Endothelial cell (in vitro differentiated cells): ENCODE results near the gene C1orf52. TPM values are rescaled to one million over a fixed set of nuclear protein-coding genes. Genes with fewer than 3 reads are reported as not detected.

Experiments used
- DNase-seq: peaks from one replicate; pipeline ENCODE4 v3.0.0; 2021; ENCODE audit warnings: low spot score
- H3K27ac Mint-ChIP-seq: one replicate; pipeline ENCODE4 v1.8.0; 2021; ENCODE audit warnings: mixed read lengths, inconsistent platforms; ENCODE audit not compliant: unreplicated experiment
- H3K27me3 Mint-ChIP-seq: one replicate; pipeline ENCODE4 v1.8.0; 2021; ENCODE audit warnings: mild to moderate bottlenecking, moderate library complexity, mixed read lengths, inconsistent platforms; ENCODE audit not compliant: unreplicated experiment
- H3K36me3 Mint-ChIP-seq: one replicate; pipeline ENCODE4 v1.8.0; 2021; ENCODE audit warnings: mild to moderate bottlenecking, low read depth, mixed read lengths, inconsistent platforms; ENCODE audit not compliant: unreplicated experiment
- H3K4me1 Mint-ChIP-seq: one replicate; pipeline ENCODE4 v1.8.0; 2021; ENCODE audit warnings: mild to moderate bottlenecking, mixed read lengths, inconsistent platforms; ENCODE audit not compliant: unreplicated experiment
- H3K4me3 Mint-ChIP-seq: one replicate; pipeline ENCODE4 v1.8.0; 2021; ENCODE audit warnings: mild to moderate bottlenecking, mixed read lengths, inconsistent platforms; ENCODE audit not compliant: unreplicated experiment
- H3K9me3 Mint-ChIP-seq: one replicate; pipeline ENCODE4 v1.8.0; 2021; ENCODE audit warnings: mixed read lengths, inconsistent platforms; ENCODE audit not compliant: unreplicated experiment
- CTCF ChIP-seq: fragments of 200-600 bp; sonication (generic); IDR thresholded peaks from one replicate; pipeline ENCODE4 v1.5.0; 2021; ENCODE audit warnings: antibody characterized with exemption; ENCODE audit not compliant: unreplicated experiment
- total RNA-seq: library from RNA; stranded (reverse); fragmentation: NEBNext Ultra II Directional; extraction: Animal tissue kit (Norgen Biotek cat#: 25700); gene quantifications from one replicate; pipeline ENCODE4 v1.2.1, GENCODE V29; 2021; ENCODE audit not compliant: unreplicated experiment

Gene C1orf52
- total RNA-seq, 1 donor from 2014 or later = 37.7 TPM

GRCh38 chr1:85225624-85226380 lies 33.7 kb downstream of the C1orf52 start:
- no peaks in the 10 kb centered on the region for H3K27me3 Mint-ChIP-seq
- DNase-seq = no peak
- no peak for TF ChIP-seq CTCF
- H3K4me1 Mint-ChIP-seq = peaks cover 3% of the 10 kb centered on the region
- H3K4me3 Mint-ChIP-seq = no peak overlapping the region
- H3K27ac Mint-ChIP-seq = no peak overlapping the region
- H3K9me3 Mint-ChIP-seq = no peaks in the 10 kb centered on the region
- H3K36me3 Mint-ChIP-seq = no peaks in the 10 kb centered on the region

GRCh38 chr1:85224734-85225623 lies 34.5 kb downstream of the C1orf52 start:
- Mint-ChIP-seq H3K4me1 (peaks cover 3% of the 10 kb centered on the region), H3K4me3 (no peak overlapping the region), H3K9me3 (no peaks in the 10 kb centered on the region), H3K27me3 (no peaks in the 10 kb centered on the region), H3K36me3 (no peaks in the 10 kb centered on the region), H3K27ac (no peak overlapping the region)
- DNase-seq = peak; percentile 18
- TF ChIP-seq CTCF = no peak

GRCh38 chr1:85224295-85224694 lies 35.2 kb downstream of the C1orf52 start:
- H3K27me3 Mint-ChIP-seq = peaks cover 2% of the 10 kb centered on the region
- DNase-seq = no peak
- H3K4me1 Mint-ChIP-seq = peaks cover 3% of the 10 kb centered on the region
- no peak for TF ChIP-seq CTCF
- no peak overlapping the region for H3K4me3 Mint-ChIP-seq
- H3K36me3 Mint-ChIP-seq = no peaks in the 10 kb centered on the region
- no peaks in the 10 kb centered on the region for H3K9me3 Mint-ChIP-seq
- no peak overlapping the region for H3K27ac Mint-ChIP-seq

GRCh38 chr1:85223334-85223733 lies 36.1 kb downstream of the C1orf52 start:
- H3K9me3 Mint-ChIP-seq = no peaks in the 10 kb centered on the region
- no peaks in the 10 kb centered on the region for H3K36me3 Mint-ChIP-seq
- peaks cover 3% of the 10 kb centered on the region for H3K4me1 Mint-ChIP-seq

More at GRCh38 chr1:85223334-85223733, 36.1 kb downstream of the C1orf52 start:
- Mint-ChIP-seq H3K27ac (no peak overlapping the region), H3K27me3 (peaks cover 2% of the 10 kb centered on the region), H3K4me3 (no peak overlapping the region)
- no peak for TF ChIP-seq CTCF
- no peak for DNase-seq
